Measurements from ENCODE around the gene ZNF599. TPM values are rescaled to one million over a fixed set of nuclear protein-coding genes. Genes with fewer than 3 reads are reported as not detected.

Gene ZNF599
- total and polyA plus RNA-seq, 2 donors from 2014 or later: 8.9 to 14.2 TPM

GRCh38 chr19:34778342-34778741 is 5.3 kb upstream of the ZNF599 start:
- Histone ChIP-seq H3K4me3 (ENCODE audit: low read length in 3 of 3) (no peak overlapping the region), H3K36me3 (ENCODE audit: control insufficient read depth in 2 of 3, insufficient read depth in 3 of 3, low read length in 3 of 3) (no peaks in the 10 kb centered on the region), H3K4me1 (ENCODE audit: control insufficient read depth in 2 of 3, insufficient read depth in 2 of 3, low read depth in 1 of 3, low read length in 3 of 3) (no peaks in the 10 kb centered on the region), H3K27me3 (ENCODE audit: control insufficient read depth, insufficient read depth, low read length) (no peaks in the 10 kb centered on the region), H3K9ac (ENCODE audit: low read length in 3 of 3) (no peak overlapping the region), H3K9me3 (ENCODE audit: control insufficient read depth in 2 of 3, insufficient read depth in 1 of 3, low read length in 3 of 3) (peaks cover 0 to 4% (median 2%) of the 10 kb centered on the region in 3 donors), H3K27ac (ENCODE audit: low read depth in 2 of 2, low read length in 2 of 2) (no peak overlapping the region)
- DNase-seq (no peak), FAIRE-seq (no peak)
- intact Hi-C loops (cut with DNase I): no loop called here
- TF ChIP-seq CTCF (IDR thresholded peaks at IDR 0.05; ENCODE audit: borderline replicate concordance, extremely low read depth, insufficient read depth): no peak

- TF ChIP-seq CTCF (IDR thresholded peaks at IDR 0.05; ENCODE audit: borderline replicate concordance, extremely low read depth, insufficient read depth): no peak
- Histone ChIP-seq H3K27me3 (ENCODE audit: control insufficient read depth, insufficient read depth, low read length) (no peaks in the 10 kb centered on the region), H3K27ac (ENCODE audit: low read depth in 2 of 2, low read length in 2 of 2) (no peak overlapping the region), H3K4me3 (ENCODE audit: low read length in 3 of 3) (no peak overlapping the region), H3K9ac (ENCODE audit: low read length in 3 of 3) (no peak overlapping the region), H3K36me3 (ENCODE audit: control insufficient read depth in 2 of 3, insufficient read depth in 3 of 3, low read length in 3 of 3) (no peaks in the 10 kb centered on the region), H3K4me1 (ENCODE audit: control insufficient read depth in 2 of 3, insufficient read depth in 2 of 3, low read depth in 1 of 3, low read length in 3 of 3) (peaks cover 0 to 8% (median 7%) of the 10 kb centered on the region in 3 donors), H3K9me3 (ENCODE audit: control insufficient read depth in 2 of 3, insufficient read depth in 1 of 3, low read length in 3 of 3) (peaks cover 0 to 4% (median 2%) of the 10 kb centered on the region in 3 donors)
- DNase-seq (no peak), FAIRE-seq (no peak)
- intact Hi-C loops (cut with DNase I): no loop called here
These were observed 1.8 kb upstream of the ZNF599 start for GRCh38 chr19:34774857-34775256.

GRCh38 chr19:34773555-34773864 is 495 bp upstream of the ZNF599 start:
- TF ChIP-seq CTCF (IDR thresholded peaks at IDR 0.05; ENCODE audit: borderline replicate concordance, extremely low read depth, insufficient read depth): no peak
- Histone ChIP-seq H3K4me3 (ENCODE audit: low read length in 3 of 3) (peak overlapping the region; percentile 87 to 95 (median 94)), H3K36me3 (ENCODE audit: control insufficient read depth in 2 of 3, insufficient read depth in 3 of 3, low read length in 3 of 3) (peaks cover 2 to 6% (median 4%) of the 10 kb centered on the region in 3 donors), H3K4me1 (ENCODE audit: control insufficient read depth in 2 of 3, insufficient read depth in 2 of 3, low read depth in 1 of 3, low read length in 3 of 3) (peaks cover 0 to 8% (median 7%) of the 10 kb centered on the region in 3 donors), H3K27ac (ENCODE audit: low read depth in 2 of 2, low read length in 2 of 2) (no peak overlapping the region), H3K27me3 (ENCODE audit: control insufficient read depth, insufficient read depth, low read length) (no peaks in the 10 kb centered on the region), H3K9ac (ENCODE audit: low read length in 3 of 3) (no peak overlapping the region), H3K9me3 (ENCODE audit: control insufficient read depth in 2 of 3, insufficient read depth in 1 of 3, low read length in 3 of 3) (peaks cover 0 to 2% (median 0%) of the 10 kb centered on the region in 3 donors)
- DNase-seq (no peak), FAIRE-seq (no peak)
- intact Hi-C loops (cut with DNase I): no loop called here

GRCh38 chr19:34767951-34768350 is 5.1 kb downstream of the ZNF599 start:
- Histone ChIP-seq H3K36me3 (ENCODE audit: control insufficient read depth in 2 of 3, insufficient read depth in 3 of 3, low read length in 3 of 3) (peaks cover 22 to 52% (median 37%) of the 10 kb centered on the region in 3 donors), H3K27me3 (ENCODE audit: control insufficient read depth, insufficient read depth, low read length) (no peaks in the 10 kb centered on the region), H3K4me1 (ENCODE audit: control insufficient read depth in 2 of 3, insufficient read depth in 2 of 3, low read depth in 1 of 3, low read length in 3 of 3) (peaks cover 0 to 8% (median 7%) of the 10 kb centered on the region in 3 donors), H3K9me3 (ENCODE audit: control insufficient read depth in 2 of 3, insufficient read depth in 1 of 3, low read length in 3 of 3) (peaks cover 4 to 14% (median 8%) of the 10 kb centered on the region in 3 donors), H3K27ac (ENCODE audit: low read depth in 2 of 2, low read length in 2 of 2) (no peak overlapping the region), H3K9ac (ENCODE audit: low read length in 3 of 3) (no peak overlapping the region), H3K4me3 (ENCODE audit: low read length in 3 of 3) (no peak overlapping the region)
- TF ChIP-seq CTCF (IDR thresholded peaks at IDR 0.05; ENCODE audit: borderline replicate concordance, extremely low read depth, insufficient read depth): no peak
- intact Hi-C loops (cut with DNase I): no loop called here
- no peak for FAIRE-seq
- DNase-seq: no peak

All from kidney (tissue), 14 donors.